Activated CD4-positive, alpha-beta T cell treated with anti-CD3 and anti-CD28 coated beads for 4 hours (primary cell): ENCODE measurements around the gene EPB42.
"Not testable (repeated sequence)": the region's sequence is repeated elsewhere in the genome, so short reads cannot be mapped to it uniquely, and the experiment has no call there.

Experiments
- DNase-seq, 2 donors: peaks; one replicate each; pipeline ENCODE4 v3.0.0-alpha.2; 2020

The EPB42 gene

DNA sequence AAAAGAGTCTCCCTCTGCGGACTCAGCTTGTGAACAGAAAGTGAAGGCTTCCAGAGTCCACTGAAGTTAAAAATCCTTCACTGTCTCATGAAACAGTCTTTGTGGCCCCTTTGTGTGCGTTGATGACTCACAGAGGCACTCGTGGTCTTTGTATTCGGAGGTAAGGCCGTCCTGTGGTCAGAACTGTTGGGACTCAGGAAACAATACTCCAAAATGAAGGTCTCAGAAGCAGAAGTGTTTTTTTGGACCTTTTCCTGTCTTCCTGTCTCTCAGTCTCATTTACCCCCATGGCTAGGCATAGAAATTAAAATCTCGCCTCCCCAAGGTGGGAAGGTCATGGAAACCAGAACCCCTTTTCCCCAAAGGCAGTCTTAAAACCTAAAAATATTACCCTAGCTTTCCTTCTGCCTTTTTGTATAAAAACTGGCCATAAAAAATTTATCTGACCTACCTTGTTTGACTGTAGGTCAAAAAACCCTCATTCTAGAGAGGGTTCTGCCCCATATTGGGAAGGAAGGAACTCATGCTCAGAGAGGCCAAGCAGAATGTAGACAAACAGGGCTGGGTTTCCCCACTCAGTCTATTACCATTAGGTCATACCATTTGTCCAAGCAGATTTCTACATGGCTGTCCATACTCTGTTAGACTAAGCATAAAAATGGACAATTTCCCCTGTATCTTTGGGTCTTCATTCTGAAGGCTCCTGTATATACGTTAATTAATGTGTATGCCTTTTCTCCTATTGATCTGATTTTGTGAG is 19.1 kb upstream of the EPB42 start:
- no peak for DNase-seq

DNA sequence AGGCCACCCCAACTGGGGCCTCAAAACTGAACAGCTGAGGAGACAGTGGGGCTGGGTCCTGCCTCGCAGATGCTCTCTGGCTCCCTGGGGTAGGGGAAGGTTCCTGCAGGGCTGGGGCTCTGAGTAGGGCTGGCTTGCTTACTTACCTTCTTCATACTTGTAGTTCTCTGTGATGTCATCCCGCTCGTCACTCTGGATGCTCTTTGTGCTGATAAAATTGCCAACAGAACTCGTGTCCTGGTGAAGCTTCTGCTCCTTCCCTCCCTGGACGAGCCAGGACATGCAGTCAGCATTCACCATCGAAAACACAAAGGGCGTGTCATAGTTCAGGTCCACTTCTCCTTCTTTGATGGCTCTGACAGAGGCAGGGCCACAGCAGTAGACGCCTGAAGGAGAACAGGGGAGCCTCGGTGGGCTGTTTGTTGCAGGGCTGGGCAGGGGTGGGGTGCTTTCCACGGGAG is 17.9 kb upstream of the EPB42 start:
- no peak for DNase-seq

DNA sequence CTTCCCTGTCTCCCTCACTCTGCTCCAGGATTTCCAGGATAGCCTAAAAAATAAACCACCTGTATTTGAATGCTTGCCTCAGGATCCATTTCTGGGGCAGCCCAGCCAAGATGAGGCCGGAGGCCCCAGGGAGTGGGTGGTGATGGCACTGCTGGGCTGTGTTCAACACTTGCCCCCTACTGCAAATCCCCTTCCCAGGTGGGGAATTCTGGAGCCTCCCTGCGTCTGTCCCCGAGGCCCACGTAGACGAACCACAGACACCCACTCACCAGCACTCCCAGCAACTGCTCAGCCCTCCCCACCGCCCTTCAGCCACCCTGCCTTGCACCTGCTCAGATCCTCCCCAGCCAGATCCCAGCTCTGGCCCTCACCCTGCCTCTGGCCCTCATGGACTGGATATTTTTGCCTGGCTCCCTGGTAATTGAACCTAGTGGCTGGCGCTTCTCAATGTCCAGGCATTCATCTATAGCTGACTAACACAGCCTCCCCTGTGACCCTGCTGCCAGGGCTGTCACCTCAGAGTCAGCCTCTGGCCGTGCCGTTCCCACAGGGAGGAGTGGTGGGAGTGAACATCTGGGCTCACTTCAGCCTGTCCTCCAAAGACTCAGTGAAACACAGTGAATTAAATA is 17.1 kb upstream of the EPB42 start:
- no peak for DNase-seq

DNA sequence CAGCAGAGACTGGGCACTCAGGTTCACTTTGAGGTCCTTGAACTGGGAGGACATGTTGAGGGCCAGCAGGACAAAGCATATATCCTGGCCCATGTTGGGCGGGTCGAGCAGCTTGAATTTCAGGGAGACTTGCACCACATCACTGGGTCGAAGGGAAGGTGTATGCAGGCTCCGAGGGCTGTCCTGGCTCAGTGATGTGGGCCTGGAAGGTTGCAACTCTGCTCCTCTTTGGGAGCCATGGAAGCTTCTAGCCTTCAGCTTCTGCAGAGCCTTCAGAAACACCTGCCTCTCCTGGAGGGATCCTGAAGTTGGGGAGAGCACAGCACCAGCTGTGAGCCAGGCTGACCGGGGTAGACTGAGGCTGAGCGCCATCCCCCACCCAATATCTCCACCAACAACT is 14.7 kb upstream of the EPB42 start:
- DNase-seq, result no peak

DNA sequence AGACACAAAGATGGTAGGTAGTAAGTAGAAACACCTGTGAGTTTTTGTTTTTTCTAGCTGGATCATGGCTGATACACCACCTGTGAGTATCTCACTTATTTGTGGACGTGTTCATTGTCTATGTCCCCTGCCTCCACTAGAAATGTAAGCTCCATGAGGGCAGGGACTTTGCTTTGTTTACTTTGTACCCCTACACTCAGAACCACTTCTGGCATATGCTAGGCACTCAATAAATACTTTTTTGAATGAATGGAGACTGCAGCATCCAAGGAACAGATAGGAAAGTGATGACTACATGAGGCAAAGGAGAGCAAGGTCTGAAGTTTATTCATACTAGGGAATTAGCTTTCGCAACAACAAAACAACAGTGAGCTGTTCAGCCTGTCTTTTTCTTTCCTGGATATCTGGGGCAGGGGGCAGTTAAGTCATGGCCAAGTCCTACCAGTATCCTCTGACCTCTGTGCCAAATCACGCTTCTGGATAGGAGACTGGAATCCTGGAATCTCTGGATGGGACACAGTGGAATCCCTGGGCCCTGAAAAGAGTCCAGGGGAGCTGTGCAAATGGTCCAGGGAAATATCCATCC is 11.6 kb upstream of the EPB42 start:
- DNase-seq, result no peak

DNA sequence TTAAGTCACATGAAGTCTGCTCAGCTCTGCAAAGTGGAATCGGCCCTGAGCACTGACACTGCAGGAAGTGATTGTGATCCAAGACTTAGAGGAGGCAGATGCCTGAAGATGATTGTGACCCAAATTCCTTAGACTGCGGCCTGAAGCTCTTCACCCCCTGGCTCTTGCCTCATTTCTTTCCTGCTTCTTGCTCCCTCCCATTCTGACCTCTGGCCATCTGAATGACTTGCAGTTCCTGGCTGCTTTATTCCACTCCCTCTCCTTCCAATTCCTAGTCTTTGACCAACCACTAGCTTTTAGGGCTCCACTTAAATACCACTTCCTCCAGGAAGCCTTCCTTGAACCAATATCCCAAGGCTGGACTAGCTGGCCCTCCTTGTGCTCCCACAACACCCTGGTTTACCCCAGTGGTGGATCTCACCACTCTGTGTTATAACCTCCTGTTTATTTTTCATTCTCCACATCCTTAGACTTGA is 9.9 kb upstream of the EPB42 start:
- DNase-seq, result no peak

DNA sequence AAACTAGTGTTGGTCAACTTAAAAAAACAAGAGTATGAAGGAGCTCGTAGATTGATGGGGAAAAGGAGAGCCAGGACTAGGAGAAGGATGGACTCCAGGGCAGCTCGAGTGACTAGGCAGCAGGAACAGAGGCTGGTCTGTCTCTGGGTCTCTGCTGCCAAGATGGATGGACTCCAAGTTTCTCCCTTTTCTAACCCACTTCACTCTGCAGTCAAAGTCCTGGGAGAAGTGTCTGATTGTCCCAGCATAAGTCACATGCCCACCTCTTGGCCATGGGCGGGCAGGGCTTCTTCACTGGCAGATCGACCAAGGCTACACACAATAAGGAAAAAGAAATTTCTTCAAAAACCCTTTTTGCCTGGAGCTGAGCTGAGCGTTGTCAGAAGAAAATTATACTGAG is 9.2 kb upstream of the EPB42 start:
- no peak for DNase-seq

DNA sequence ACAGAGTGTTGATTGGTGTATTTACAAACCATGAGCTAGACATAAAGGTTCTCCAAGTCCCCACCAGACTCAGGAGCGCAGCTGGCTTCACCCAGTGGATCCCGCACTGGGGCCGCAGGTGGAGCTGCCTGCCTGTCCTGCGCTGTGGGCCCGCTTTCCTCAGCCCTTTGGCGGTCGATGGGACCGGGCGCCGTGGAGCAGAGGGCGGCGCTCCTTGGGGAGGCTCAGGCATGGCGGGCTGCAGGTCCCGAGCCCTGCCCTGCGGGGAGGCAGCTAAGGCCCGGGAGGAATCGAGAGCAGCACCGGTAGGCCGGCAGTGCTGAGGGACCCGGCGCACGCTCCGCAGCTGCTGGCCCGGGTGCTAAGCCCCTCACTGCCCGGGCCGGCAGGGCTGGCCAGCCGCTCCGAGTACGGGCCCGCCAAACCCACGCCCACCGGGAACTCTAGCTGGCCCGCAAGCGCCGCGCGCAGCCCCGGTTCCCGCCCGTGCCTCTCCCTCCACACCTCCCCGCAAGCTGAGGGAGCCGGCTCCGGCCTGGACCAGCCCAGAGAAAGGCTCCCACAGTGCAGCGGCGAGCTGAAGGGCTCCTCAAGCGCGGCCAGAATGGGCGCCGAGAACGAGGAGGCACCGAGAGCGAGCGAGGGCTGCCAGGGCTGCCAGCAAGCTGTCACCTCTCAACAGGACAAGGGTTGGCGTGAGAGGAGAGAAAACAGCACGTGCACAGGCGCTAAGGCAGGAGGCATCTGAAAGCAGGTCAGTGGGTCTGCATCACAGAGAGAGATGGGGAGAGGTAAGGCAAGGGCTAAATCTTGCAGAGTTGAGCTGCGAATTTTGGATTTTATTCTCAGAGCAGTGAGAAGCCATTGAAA is 5.9 kb upstream of the EPB42 start:
- DNase-seq, result no peak

DNA sequence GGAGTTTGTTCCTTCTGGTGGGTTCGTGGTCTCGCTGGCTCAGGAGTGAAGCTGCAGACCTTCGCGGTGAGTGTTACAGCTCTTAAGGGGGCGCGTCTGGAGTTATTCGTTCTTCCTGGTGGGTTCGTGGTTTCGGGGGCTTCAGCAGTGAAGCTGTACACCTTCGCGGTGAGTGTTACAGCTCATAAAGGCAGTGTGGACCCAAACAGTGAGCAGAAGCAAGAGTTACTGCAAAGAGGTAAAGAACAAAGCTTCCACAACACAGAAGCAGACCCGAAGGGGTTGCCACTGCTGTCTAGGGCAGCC is 5.1 kb upstream of the EPB42 start:
- not testable (repeated sequence) for DNase-seq

DNA sequence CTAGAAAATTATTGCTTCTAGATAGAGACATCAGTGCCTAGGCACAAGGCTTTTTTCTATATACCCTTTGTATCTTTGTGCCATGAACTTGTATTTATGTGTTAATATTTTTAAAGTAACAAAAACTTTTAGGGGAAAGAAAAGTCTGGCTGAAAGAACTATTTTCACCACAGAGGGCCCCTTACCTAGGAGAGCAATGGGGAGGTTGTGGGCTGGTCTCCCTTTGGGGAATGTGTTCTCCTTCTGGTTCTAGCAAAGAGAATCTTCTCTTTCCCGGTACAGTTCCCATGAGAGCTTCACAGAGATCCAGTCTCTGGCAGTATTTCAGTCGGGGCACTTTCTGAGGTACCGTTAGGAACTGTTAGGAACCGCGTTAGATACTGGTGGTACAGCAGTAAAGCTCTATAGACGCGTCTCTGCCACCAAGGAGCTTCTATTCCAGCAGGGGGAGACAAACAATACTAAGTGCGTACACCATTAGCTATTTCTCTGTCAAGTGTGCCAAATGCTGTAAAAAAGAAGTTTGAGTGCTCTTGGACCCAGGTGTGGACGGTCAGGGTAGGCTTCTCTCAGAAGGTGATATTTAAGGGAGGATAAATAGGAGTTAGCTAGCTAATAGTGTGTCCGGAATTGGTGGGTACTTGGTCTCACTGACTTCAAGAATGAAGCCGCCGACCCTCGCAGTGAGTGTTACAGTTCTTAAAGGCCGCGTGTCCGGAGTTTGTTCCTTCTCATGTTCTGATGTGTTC is 4.6 kb upstream of the EPB42 start:
- DNase-seq, result peak; percentile 18 to 31

DNA sequence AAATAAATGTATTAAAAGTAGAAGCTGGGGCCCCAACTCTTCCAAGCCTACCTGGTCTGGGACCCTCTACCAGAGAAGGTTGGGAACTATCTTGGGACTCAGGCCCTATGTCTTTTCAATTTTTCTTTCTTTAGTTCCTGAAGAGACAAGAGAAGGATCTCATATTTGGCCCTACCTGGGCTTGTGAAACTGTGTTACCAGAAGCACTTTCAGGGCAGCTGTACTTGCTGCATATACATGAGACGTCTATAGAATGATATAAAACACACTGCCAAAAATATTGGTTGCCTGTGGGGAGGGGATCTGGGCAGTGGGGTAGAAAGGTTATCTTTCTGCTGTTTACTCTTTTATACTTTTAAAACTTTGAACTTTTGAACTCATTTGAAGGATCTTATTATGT is 604 bp upstream of the EPB42 start:
- no peak for DNase-seq

DNA sequence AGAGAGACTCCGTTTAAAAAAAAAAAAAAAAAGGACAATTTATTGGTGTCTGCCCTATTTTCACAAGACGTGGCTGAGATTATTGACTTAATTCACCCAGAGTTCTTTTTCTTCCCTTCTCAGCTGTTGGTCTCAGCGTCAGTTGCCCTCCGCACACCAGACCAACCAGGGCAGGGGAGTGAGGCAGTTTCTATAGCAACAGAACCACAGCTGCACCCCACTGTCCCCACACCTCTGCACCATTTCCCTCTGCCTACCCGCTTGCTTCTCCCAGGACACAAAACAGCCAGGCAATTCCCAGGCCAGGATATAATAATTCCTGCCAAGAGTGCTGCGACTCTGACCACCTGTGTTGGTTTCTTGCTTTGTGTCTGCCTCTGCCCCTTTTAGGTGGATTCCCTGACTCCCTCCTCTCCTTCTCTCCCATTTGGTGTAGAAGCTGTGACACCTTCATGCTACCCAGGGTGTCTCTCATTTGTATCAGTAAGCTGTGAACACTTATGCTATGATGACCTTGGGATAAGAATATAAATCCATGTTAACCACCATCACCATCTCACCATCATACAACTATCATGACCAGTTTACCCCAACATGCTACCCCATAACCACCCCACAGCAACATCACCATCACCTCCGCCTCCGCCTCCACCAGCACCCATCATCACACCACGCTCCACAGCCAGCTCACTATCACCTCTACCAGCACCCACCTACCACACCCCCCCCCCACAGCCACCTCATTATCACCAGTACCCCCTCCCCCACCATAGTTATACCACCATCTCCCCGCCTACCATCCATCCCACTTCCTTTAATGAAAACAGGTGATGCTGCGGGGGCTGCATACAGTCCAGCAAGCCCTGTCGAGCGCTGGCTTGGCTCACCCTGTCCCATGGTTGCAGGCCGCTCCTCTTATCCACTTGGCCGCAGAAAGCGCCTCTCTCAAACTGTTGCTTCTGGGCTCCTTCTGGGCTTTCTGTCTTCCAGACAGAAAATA is 589 bp downstream of the EPB42 start:
- no peak for DNase-seq

DNA sequence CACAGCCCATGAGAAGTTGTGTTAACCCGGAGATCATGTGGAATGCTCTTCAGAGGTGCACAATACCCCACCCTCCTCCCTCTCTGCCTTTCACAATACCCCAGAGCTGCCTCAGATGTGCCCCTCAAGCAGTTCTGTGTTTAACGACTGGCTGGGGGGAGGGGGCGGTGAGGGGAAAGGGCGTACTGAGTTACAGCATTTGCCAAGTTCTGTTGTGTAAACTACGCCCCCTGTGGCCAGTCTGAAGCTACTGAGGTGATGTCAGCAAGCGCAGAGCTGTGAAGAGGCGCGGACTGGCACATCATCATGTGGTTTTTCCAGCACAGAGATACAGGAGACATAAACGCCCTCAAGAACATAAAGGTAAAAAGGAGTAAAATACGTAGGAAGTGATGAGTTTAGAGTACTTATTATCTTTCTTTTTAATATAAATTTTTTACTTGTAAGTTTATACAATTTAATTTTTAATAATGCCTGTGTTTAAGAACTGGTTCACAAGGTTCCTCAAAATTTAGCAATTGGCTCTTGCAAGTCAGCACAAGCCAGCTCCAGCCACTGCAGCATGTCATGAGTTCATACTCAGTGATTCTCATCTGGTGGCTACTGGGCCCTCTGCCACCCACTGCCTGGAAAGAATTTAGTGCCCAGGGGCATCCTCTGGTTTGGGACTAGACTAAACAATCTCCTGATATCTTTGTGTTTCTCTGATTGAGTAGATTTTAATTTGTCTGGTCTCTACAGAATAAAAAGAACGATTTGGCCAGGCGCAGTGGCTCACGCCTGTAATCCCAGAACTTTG is 1.7 kb downstream of the EPB42 start:
- DNase-seq, result no peak

DNA sequence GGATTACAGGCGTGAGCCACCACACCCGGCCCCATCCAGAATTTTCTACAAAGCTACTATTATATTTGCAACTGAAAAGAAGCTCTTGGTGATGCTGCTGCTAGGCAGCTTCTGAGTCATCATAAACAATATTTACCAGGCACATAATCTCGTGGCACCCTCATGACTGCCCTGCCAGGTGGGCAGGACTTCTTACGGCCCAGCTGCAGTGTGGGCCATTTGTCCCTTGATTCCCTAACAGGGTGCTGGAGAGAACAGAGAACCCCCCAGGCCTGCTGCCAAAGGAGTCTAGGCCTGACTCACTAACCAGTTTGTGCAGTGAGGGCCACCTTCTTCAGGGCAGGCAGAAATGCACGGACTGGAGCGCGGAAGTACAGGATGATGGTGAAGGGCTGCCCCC is 4.9 kb downstream of the EPB42 start:
- DNase-seq, result no peak

DNA sequence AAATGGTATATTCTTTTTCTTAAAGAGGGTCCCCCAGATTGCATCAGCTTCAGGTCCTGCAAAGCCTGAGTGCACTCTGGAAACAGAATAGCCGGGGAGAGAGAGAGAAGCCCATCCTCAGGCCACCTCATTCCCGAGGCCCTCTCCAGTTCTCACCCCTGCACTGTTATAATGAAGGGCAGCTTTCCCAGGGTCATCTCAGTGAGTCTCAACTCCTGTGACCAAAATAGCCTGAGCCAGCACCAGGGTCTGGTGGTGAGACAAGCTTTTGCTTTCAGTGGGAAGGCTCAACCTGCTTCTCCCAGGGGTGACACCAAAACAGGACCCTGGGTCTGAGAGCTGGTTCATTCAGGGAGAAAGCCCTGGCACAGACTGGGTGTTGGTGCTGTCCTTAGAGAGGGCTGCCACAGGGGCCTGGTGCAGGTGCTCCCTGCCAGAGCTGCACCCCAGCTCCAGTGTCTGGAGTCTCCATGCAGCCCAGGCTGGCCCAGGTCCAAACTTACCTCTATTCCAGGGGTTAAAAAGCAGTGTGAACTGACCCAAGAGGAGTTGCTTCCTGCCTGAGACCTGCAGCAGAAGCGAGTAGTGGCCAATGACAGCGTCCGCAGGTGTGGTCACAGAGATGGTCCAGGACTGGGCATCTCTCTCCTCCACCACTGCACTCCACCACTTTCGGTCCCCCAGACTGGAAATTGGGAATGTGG is 6.1 kb downstream of the EPB42 start:
- DNase-seq, result no peak

DNA sequence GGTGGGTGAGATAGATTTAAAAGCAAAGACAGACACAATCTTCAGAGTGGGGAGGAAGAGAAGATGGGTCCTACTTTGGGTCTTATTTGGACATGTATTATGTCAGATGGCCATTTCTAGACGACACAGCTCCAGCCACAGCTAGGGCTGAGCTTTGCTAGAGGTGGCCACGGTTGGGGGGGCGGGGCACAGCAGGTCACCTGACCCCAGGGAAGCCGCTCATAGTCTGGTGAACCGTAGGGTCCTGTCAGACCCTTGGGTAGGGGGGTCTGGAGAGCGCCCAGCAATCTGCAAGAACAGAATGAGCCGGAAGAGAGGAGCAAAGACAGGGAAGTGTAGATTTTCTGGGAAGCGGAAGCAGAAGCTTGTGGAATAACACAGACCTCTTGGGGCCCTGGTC is 6.6 kb downstream of the EPB42 start:
- DNase-seq, result no peak

DNA sequence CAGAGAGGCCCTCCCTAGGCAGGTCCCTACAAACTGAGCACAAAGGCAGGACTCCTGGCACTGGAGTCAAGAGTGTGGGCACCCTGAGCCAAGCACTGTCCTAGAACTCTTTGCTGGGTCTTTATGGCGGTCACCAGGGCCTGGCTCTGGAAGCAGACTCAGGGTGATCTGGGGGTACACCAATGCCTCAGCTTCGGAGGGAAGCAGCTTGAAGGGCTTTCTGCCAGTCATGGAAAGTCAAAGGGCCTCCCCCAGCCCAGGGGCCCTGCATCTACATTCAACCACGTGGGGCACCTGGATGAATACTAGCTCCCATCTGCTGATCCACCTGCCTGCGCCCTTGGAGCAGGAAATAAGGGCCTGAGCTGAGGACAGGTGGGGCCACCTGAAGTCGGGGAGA is 7.4 kb downstream of the EPB42 start:
- no peak for DNase-seq

DNA sequence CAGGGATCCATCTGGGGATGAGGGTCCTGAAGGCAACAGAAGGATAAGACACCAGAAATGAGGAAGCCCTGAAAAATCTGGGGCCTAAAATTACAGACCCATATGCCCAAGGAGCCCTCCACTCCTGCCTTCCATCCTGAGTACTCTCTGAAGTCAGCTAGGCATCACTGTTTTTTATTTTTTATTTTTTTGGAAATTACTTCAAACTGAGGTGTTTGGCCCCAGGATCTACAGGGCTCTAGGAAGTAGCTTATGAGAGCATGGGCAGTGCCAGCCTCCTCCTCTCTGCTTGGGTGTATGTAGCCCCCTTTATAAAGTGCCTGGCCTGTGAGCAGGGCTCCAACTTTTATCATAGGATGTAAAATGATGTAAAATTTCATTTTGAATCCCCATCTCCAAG is 7.9 kb downstream of the EPB42 start:
- DNase-seq, result no peak

DNA sequence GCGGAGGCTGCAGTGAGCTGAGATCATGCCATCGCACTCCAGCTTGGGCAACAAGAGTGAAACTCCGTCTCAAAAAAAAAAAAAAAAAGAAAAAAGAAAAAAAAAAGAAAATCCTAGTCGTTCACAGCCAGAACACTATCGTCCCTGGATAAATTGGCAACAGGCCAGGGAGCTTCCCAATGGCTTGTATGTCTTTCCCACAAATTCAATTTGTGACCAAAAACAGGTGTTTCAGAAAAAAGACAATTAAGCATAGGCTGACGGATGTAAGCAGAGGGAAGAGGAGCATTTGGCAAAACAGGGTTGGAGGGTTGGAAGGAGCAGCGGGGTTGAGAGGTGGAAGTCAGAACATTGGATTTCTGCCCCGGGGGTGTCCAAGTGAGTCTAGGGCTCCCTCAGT is 8.5 kb downstream of the EPB42 start:
- DNase-seq, result no peak

DNA sequence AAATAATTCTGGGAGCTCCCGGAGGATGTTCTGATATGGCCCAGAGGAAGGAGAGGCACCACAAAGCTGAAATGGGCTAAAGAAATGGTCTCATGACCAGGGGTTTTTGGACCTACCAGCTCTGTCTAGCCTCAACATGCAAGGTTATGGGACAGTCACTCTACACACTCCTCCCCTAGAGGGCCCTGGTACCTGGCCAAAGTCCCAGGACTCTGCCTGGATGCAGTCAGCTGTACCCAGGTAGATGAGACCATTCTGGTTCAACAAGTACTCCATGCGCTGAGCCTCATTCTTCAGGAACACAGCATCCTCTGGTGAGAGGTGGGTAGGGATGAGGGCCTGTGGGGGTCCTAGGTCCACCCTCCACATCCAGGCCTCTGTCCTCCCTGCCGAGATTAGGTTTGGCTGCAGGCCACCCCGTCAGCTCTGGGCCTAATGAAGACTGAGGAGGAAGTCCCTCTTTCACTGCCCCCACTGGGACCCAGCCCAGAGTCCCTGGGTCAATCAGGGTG is 9.5 kb downstream of the EPB42 start:
- DNase-seq, result no peak
